Tibial artery (tissue), 4 donors: ENCODE data around the gene APBB2.
A peak's percentile ranks its signal among the peaks of the same experiment; 100 is the strongest.

Source experiments
- DNase-seq, 2 donors: peaks; one replicate each; pipeline ENCODE4 v3.0.0-alpha.2; 2019
- H3K27ac ChIP-seq, 2 donors: fragments of 200-600 bp; sonication (generic) in 1 of 2; 1 replicate in 1 of 2; 2 replicates in 1 of 2; pipeline ENCODE4 v1.5.1; 2018 to 2019; ENCODE audit warnings: mild to moderate bottlenecking in 1 of 2
- H3K27me3 ChIP-seq, 2 donors: fragments of 200-600 bp; sonication (generic) in 1 of 2; one replicate each; pipeline versions ENCODE4 v1.5.1 to v1.6.0; 2016 to 2019
- H3K36me3 ChIP-seq, 3 donors: fragments of 200-600 bp; sonication (generic) in 2 of 3; one replicate each; pipeline ENCODE4 v1.5.1; 2016 to 2019; ENCODE audit warnings: mild to moderate bottlenecking in 2 of 3
- H3K4me1 ChIP-seq, 4 donors: fragments of 200-600 bp; sonication (generic) in 2 of 4; 1 replicate in 3 of 4; 2 replicates in 1 of 4; pipeline ENCODE4 v1.5.1; 2016 to 2019
- H3K4me3 ChIP-seq, 2 donors: fragments of 200-600 bp; sonication (generic) in 1 of 2; 1 replicate in 1 of 2; 2 replicates in 1 of 2; pipeline ENCODE4 v1.5.1; 2018 to 2019; ENCODE audit warnings: mild to moderate bottlenecking in 2 of 2
- H3K9me3 ChIP-seq, 3 donors: fragments of 200-600 bp; sonication (generic) in 1 of 3; one replicate each; pipeline ENCODE4 v1.5.1; 2016 to 2019
- intact Hi-C: fragments of 100-400 bp; cut with DNase I; formaldehyde crosslinking; loops from one replicate; pipeline ENCODE4 v1.15.0; 2023; ENCODE audit warnings: low total_unique reads
- TF ChIP-seq, protein P1 (sequence below), 2 experiments: fragments of 200-600 bp in 1 of 2; fragments of 450-650 bp in 1 of 2; IDR thresholded peaks; one replicate each; pipeline ENCODE4 v1.5.1; 2017 to 2019; ENCODE audit warnings: antibody characterized with exemption in 2 of 2, mild to moderate bottlenecking in 1 of 2, moderate library complexity in 1 of 2

The APBB2 gene

DNA sequence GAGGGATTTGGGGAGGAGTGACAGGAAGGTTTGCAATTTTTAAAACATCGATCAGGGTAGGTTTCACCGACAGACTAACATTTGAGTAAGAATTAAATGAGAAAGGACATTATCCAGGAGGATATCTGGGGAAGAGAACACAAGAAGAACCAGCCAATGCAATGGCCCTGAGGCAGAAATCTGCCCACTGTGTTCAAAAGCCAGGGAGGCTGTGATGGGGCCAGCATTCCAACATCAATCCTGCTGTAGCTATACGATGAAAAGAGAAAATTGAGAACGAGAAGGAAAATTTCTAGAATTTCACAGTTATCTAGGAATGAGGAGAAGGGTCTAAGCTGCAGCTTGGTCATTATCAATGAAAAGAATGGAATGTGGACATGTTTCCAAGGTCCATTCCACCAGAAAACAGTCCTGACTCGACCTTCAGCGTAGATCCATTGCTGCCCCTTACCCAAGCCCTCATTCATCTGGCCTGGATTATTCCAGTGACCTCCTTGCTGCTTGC is 84.4 kb downstream of the APBB2 start:
- no peaks in the 10 kb centered on the region for H3K27me3 ChIP-seq
- no peak overlapping the region for H3K4me3 ChIP-seq
- intact Hi-C loops = no loop called here
- no peak for DNase-seq
- no peaks in the 10 kb centered on the region for H3K36me3 ChIP-seq
- H3K27ac ChIP-seq = no peak overlapping the region
- no peaks in the 10 kb centered on the region for H3K9me3 ChIP-seq
- TF ChIP-seq, protein P1, sequence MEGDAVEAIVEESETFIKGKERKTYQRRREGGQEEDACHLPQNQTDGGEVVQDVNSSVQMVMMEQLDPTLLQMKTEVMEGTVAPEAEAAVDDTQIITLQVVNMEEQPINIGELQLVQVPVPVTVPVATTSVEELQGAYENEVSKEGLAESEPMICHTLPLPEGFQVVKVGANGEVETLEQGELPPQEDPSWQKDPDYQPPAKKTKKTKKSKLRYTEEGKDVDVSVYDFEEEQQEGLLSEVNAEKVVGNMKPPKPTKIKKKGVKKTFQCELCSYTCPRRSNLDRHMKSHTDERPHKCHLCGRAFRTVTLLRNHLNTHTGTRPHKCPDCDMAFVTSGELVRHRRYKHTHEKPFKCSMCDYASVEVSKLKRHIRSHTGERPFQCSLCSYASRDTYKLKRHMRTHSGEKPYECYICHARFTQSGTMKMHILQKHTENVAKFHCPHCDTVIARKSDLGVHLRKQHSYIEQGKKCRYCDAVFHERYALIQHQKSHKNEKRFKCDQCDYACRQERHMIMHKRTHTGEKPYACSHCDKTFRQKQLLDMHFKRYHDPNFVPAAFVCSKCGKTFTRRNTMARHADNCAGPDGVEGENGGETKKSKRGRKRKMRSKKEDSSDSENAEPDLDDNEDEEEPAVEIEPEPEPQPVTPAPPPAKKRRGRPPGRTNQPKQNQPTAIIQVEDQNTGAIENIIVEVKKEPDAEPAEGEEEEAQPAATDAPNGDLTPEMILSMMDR (IDR thresholded peaks at IDR 0.05) = no peak
- peaks cover 0 to 62% (median 36%) of the 10 kb centered on the region in 4 donors for H3K4me1 ChIP-seq

DNA sequence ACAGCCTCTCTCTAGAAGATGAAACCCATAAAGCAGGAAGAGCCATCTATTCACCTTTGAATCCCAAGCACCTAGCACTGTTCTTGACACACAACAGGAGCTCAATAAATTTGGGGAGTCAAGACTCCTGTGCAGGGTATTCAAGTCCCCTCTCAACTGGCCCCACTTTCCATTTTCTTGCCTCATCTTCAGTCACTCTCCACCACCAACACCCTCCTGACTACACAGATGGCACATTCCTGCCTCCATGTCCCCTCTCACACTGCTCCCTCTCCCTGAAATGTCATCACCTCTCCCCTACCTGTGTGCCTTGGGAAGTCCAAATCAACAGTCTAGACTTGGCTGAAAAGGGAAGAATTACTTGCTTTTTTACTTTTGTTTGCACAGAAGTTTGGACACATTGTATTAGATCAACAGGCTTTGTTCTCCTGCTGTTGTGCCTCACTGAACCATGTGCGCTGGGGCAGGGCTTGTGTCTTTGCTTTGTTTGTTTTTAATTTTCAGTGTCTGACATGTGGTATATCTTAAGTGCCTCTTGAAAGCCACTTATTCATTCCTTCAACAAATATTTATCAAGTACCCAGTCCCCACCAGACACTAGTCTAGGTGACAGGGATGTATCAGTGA is 85.1 kb downstream of the APBB2 start:
- H3K27ac ChIP-seq = no peak overlapping the region
- H3K9me3 ChIP-seq = no peaks in the 10 kb centered on the region
- H3K4me1 ChIP-seq = peaks cover 0 to 62% (median 37%) of the 10 kb centered on the region in 4 donors
- H3K4me3 ChIP-seq = no peak overlapping the region
- TF ChIP-seq, protein P1 (IDR thresholded peaks at IDR 0.05) = no peak
- DNase-seq = no peak
- H3K36me3 ChIP-seq = no peaks in the 10 kb centered on the region
- intact Hi-C loops = no loop called here
- no peaks in the 10 kb centered on the region for H3K27me3 ChIP-seq

DNA sequence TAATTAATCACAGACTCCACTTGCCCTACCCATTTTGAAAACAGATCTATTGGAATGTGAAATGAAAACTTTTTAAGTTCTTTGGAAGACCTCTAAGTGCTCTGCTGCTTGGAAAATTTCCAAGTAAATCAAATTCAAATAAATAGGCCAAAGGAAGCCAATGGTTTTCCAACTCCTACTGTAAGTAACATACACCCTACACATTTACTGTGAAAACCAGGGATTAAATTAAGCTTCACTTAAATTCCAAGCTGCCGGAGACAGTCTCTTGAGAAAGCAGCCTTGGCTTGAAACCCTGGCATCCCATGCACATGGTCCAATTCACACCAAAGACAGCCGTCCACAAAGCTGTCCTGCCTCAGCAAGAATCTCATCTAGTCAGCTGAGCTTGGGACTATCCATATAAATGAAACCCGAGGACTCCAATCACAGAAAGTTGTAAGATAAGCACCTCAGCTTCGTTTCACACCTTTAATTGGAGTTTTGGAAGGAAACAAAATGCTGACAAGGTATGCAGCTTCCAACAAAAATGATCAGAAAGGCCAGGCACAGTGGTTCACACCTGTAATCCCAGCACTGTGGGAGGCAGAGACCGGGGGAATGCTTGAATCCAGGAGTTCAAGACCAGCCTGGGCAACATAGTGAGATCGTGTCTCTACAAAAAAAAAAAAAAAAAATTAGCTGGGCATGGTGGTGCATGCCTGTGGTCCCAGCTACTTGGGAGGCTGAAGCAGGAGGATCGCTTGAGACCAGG is 88.6 kb downstream of the APBB2 start:
- no peaks in the 10 kb centered on the region for H3K36me3 ChIP-seq
- peaks cover 0 to 64% (median 34%) of the 10 kb centered on the region in 4 donors for H3K4me1 ChIP-seq
- peak overlapping the region; percentile 51 to 52 for H3K27ac ChIP-seq
- intact Hi-C loops = no loop called here
- no peaks in the 10 kb centered on the region for H3K9me3 ChIP-seq
- no peak for DNase-seq
- no peak overlapping the region for H3K4me3 ChIP-seq
- H3K27me3 ChIP-seq = no peaks in the 10 kb centered on the region
- TF ChIP-seq, protein P1 (IDR thresholded peaks at IDR 0.05) = no peak

DNA sequence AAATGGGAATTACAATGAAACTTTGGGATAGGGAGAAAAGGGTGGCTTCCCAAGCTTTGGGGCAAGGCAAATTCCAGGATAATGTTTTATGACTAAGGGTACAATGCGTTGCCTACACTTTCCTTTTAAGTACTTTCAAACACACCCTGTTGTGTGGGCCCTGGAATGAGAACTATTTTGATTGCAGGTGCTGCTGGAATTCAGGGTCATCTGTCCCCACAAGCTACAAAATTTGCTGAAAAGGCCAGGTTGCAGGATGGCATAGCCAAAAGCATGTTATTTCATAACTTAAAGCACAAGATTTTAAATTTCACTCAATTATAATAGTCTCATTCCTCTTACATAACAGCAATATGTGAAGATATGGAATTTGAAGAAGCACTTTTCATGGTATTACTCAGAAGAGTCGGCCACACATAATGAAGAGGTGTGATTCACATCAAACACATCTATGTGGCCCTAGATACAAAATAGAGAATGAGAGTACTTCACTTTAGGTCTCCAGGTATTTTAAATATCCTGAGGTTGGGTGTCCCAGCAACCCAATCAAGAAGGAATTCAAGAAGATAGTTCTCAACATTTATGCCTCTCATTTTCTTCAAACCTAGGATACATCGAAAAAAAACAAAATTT is 89.3 kb downstream of the APBB2 start:
- Histone ChIP-seq H3K9me3 (no peaks in the 10 kb centered on the region), H3K27me3 (no peaks in the 10 kb centered on the region), H3K4me3 (no peak overlapping the region), H3K36me3 (no peaks in the 10 kb centered on the region), H3K4me1 (peaks cover 0 to 64% (median 36%) of the 10 kb centered on the region in 4 donors), H3K27ac (peak overlapping the region; percentile 51 to 52)
- TF ChIP-seq, protein P1 (IDR thresholded peaks at IDR 0.05) = no peak
- DNase-seq = no peak
- intact Hi-C loops = no loop called here

DNA sequence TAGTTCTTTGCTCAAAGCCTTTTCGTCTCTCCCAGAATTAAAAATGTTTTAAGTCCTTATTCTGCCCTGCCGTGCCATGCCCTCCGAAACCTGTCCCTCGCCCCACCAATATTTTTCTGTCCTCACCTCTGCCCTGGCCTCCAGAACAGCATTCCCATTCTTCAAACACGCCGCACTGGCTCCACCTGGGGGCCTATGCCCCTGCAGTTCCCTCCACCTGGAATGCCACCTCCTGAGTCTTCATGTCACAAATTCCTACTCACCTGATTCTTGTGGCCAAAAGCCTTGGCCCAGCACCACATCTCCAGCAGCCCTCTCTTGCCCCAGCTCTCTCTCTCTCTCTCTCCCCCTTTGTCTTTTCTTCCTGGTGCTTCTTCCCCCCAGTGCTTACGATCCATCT is 91.6 kb downstream of the APBB2 start:
- Histone ChIP-seq H3K36me3 (no peaks in the 10 kb centered on the region), H3K9me3 (no peaks in the 10 kb centered on the region), H3K27me3 (no peaks in the 10 kb centered on the region), H3K27ac (peak overlapping the region in 1 of 2 donors; percentile 61), H3K4me1 (peaks cover 0 to 77% (median 44%) of the 10 kb centered on the region in 4 donors), H3K4me3 (no peak overlapping the region)
- intact Hi-C loops = no loop called here
- TF ChIP-seq, protein P1 (IDR thresholded peaks at IDR 0.05) = no peak
- no peak for DNase-seq
